Cardiac fibroblast (primary cell): ENCODE data around the gene CEP131.

Source experiments
- DNase-seq, 2 donors: peaks; one replicate each; pipeline versions ENCODE4 v3.0.0 to v3.0.0-alpha.2; 2010; ENCODE audit warnings: low read depth in 2 of 2
- H3K4me3 ChIP-seq, 2 donors: replicated peaks in 1 of 2; 1 replicate in 1 of 2; 2 replicates in 1 of 2; pipeline ENCODE4 v1.5.1; 2011; ENCODE audit warnings: low read depth in 2 of 2, low read length in 2 of 2, mild to moderate bottlenecking in 2 of 2, moderate library complexity in 1 of 2
- CTCF ChIP-seq: IDR thresholded peaks from one replicate; pipeline ENCODE4 v1.5.1; 2011; ENCODE audit warnings: low read depth, mild to moderate bottlenecking, low read length, inconsistent platforms

Gene CEP131

GRCh38 chr17:81188491-81188840 is 34.3 kb downstream of the CEP131 start:
- no peak for TF ChIP-seq CTCF

GRCh38 chr17:81187586-81188490 is 34.9 kb downstream of the CEP131 start:
- DNase-seq = no peak
- no peak overlapping the region for H3K4me3 ChIP-seq
- TF ChIP-seq CTCF = no peak

More at GRCh38 chr17:81188491-81188840, 34.3 kb downstream of the CEP131 start:
- no peak for DNase-seq
- no peak overlapping the region for H3K4me3 ChIP-seq

- no peak for TF ChIP-seq CTCF
- no peak overlapping the region for H3K4me3 ChIP-seq
- no peak for DNase-seq
Observed at GRCh38 chr17:81187120-81187519, 35.6 kb downstream of the CEP131 start.

GRCh38 chr17:81186203-81186602 is 36.6 kb downstream of the CEP131 start:
- no peak overlapping the region for H3K4me3 ChIP-seq
- no peak for DNase-seq
- TF ChIP-seq CTCF = no peak

- no peak for DNase-seq
- TF ChIP-seq CTCF = no peak
Observed at GRCh38 chr17:81184555-81184954, 38.2 kb downstream of the CEP131 start.

GRCh38 chr17:81183807-81184206 is 39.0 kb downstream of the CEP131 start:
- TF ChIP-seq CTCF = no peak
- DNase-seq = no peak

More at GRCh38 chr17:81184555-81184954, 38.2 kb downstream of the CEP131 start:
- no peak overlapping the region for H3K4me3 ChIP-seq

More at GRCh38 chr17:81183807-81184206, 39.0 kb downstream of the CEP131 start:
- no peak overlapping the region for H3K4me3 ChIP-seq
